ENCODE results near the gene PIP5K1B.

Gene PIP5K1B

DNA sequence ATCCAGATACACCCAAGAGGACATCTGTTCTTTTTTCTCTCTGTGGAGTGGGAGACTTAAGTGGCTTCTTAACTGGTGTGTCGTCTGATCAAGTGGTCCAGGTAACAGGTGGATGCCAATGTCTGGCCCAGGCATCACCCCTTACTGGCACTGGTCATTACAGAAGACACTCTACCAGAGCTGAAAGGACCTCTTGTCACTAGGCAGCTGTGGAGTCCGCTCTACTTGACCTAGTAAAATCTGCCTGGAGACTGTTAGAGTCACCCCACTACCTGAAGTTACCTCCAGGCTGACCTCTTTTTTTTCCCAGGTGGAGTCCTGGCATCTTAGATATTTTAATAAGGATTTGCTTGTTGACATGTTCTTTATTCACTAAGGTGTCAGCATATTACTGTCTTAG, 353.1 kb downstream of the PIP5K1B start:
- DNase-seq (ENCODE audit: low read depth): no peak
- TF ChIP-seq, protein P1, sequence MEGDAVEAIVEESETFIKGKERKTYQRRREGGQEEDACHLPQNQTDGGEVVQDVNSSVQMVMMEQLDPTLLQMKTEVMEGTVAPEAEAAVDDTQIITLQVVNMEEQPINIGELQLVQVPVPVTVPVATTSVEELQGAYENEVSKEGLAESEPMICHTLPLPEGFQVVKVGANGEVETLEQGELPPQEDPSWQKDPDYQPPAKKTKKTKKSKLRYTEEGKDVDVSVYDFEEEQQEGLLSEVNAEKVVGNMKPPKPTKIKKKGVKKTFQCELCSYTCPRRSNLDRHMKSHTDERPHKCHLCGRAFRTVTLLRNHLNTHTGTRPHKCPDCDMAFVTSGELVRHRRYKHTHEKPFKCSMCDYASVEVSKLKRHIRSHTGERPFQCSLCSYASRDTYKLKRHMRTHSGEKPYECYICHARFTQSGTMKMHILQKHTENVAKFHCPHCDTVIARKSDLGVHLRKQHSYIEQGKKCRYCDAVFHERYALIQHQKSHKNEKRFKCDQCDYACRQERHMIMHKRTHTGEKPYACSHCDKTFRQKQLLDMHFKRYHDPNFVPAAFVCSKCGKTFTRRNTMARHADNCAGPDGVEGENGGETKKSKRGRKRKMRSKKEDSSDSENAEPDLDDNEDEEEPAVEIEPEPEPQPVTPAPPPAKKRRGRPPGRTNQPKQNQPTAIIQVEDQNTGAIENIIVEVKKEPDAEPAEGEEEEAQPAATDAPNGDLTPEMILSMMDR (IDR thresholded peaks at IDR 0.05; ENCODE audit: insufficient read depth, low read depth, low read length, missing control alignments): no peak
- H3K4me3 ChIP-seq (ENCODE audit: low read depth, low read length): no peak overlapping the region

Measured in GM12865 (cell line).